Right cardiac atrium (tissue), 5 donors: ENCODE measurements around the gene CD82. TPM values are rescaled to one million over a fixed set of nuclear protein-coding genes. Genes with fewer than 3 reads are reported as not detected.
A peak's percentile ranks its signal among the peaks of the same experiment; 100 is the strongest.

Experiments
- ATAC-seq, 2 donors: fragments of 200-7000 bp; cut with Tn5 transposase; one replicate each; pipeline versions ENCODE4 v1.8.0 to v1.9.1; 2020; ENCODE audit warnings: moderate library complexity in 2 of 2, mild to moderate bottlenecking in 1 of 2
- DNase-seq, 3 donors: peaks; one replicate each; pipeline ENCODE4 v3.0.0-alpha.2; 2020
- H3K27ac ChIP-seq: one replicate; pipeline ENCODE4 v1.5.1; 2013; ENCODE audit warnings: mild to moderate bottlenecking, low read length, control low read depth, moderate library complexity
- H3K27me3 ChIP-seq: one replicate; pipeline ENCODE4 v1.6.1; 2013; ENCODE audit not compliant: control insufficient read depth, insufficient read depth
- H3K4me1 ChIP-seq: one replicate; pipeline ENCODE4 v1.6.1; 2013; ENCODE audit warnings: low read length; ENCODE audit not compliant: control insufficient read depth, insufficient read depth
- H3K4me3 ChIP-seq: one replicate; pipeline ENCODE4 v1.5.1; 2013; ENCODE audit warnings: low read length, control low read depth
- H3K9me3 ChIP-seq: one replicate; pipeline ENCODE4 v1.6.1; 2013; ENCODE audit warnings: low read length; ENCODE audit not compliant: control insufficient read depth
- WGBS: extraction: QIAGEN DNeasy Blood & Tissue Kit; methylation state at CpG from one replicate; pipeline ENCODE4 v1.1.7; 2013; 5-methylcytosine and 5-hydroxymethylcytosine counted together
- intact Hi-C, 4 donors: fragments of 100-400 bp; cut with DNase I; formaldehyde crosslinking; loops; one replicate each; pipeline versions ENCODE4 v1.11.0 to v1.14.0; 2022 to 2023
- polyA plus RNA-seq: library from polyadenylated mRNA; stranded (reverse); fragments of 200-250 nt; gene quantifications from one replicate; pipeline ENCODE4 v1.2.3, GENCODE V29; 2013
- total RNA-seq, 4 donors: library from RNA; stranded (reverse); fragmentation: NEBNext Ultra II Directional; extraction: Animal tissue kit (Norgen Biotek cat#: 25700); gene quantifications; one replicate each; pipeline ENCODE4 v1.2.1, GENCODE V29; 2021
- donor health status: healthy with polysubstance abuse.
- donor health status: DM: no; HTN: yes; CAD: no.
- donor health status: DM: no; HTN: no; CAD: no.
- donor health status: DM: no; HTN: yes; CAD: no; lungs with severe emphysema.
- donor health status: DM: yes; HTN: yes; CAD: no.

CD82 gene
- total and polyA plus RNA-seq, 5 donors, result 16.7 to 33.6 (median 24.7) TPM

DNA sequence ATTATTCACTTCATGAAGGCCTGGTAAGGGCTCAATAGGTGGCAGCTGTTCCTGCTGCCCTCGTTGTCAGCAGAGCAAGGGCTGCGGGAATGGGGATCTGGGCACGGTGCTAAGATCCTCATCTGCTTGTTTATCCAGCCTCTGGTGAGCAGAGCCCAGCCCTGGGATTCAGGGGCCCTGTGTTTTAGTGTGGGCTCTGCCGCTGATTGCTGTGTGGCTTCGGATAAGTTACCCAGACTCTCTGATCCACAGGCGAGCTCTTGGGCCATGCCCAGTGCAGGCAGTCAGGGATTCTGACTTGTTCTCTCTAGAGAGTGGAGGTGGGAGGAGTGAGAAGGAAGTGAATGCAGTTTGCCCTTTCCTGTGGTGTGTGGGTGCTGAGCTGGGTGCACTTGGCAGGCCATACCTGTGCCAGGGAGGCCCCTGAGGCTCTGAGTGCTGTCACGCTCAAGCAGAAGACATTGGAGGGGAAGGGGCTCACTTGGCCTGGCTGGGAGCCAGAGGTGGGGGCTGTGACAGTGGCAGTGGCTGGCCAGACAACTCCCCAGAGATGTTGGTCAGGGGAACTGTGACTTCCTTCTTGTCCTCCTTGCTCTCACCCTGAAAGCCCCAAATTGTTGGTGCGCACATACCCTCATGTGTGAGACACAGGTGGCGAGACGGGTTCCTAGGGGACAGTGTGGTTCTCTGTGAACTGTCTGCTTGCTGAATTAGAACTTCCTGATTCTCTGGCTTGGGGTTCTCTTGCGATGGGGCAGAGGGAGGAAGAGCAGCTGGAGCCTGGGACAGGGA lies 43.7 kb downstream of the CD82 start:
- 80% methylated on average over 11 of the region's 11 CpGs for WGBS
- no peak overlapping the region for H3K27ac ChIP-seq
- no peak overlapping the region for H3K4me3 ChIP-seq
- DNase-seq (peak in 1 of 3 donors; percentile 29), ATAC-seq (no peak)
- no peaks in the 10 kb centered on the region for H3K27me3 ChIP-seq
- intact Hi-C loops, result loop anchor here in 1 of 4 donors (10.0 kb wide), 1 partner anchor 314 kb away; no protein-coding TSS in a partner anchor
- H3K9me3 ChIP-seq, result no peaks in the 10 kb centered on the region
- no peaks in the 10 kb centered on the region for H3K4me1 ChIP-seq

DNA sequence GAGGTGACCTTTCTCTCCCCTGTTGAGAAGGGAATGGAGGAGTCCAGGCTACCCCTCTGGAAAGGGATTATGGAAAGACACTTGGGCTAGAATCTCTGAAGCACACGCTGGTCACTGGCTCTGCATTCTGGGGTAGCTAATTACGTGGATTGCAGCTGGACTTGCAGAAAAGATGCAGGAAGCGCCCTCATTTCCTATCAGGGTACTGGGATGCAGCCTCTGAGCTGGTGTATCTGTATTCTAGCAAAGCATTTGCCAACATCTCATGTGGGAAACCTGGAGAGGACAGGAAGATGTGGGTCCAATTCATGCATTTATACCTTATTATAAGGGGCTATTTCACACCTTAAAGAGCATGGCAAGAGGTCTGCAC lies 44.3 kb downstream of the CD82 start:
- Histone ChIP-seq H3K9me3 (no peaks in the 10 kb centered on the region), H3K4me1 (no peaks in the 10 kb centered on the region), H3K4me3 (no peak overlapping the region), H3K27ac (no peak overlapping the region), H3K27me3 (no peaks in the 10 kb centered on the region)
- no peak for DNase-seq
- intact Hi-C loops, result loop anchor here in 1 of 4 donors (10.0 kb wide), 1 partner anchor 315 kb away; no protein-coding TSS in a partner anchor
- WGBS, result 72% methylated on average over 3 of the region's 3 CpGs
- no peak for ATAC-seq

DNA sequence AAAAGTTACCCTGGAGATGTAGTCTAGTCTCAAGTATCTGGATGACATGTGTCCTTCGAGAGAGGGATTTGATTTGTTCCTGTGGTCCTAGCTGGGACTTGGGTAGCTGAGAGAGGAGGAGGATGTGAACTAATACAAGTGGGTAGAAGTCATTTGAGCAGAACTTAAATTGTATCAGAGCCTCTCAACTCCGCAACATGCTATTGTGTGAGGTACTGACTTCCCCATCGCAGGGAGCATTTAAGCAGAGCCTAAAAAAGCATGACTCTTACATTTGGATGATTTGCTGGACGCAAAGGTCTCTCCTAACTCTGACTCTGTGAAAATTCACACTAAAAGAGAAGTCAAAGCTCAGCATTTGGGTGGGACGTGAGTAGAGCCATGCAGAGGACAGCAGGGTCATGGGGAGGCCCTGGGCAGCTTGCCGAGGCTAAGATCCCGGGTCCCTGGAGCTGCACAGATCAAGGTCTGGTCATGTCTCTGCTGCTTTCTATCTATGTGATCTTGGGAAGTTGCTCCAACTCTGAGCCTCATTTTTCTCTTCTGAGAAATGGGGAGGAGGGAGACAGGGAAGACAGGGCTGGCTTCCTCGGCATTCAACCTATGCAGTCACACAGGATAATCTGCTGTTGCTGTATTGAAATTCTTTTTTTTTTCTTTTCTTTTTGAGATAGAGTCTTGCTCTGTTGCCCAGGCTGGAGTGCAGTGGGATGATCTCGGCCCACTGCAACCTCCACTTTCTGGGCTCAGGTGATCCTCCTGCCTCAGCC lies 44.9 kb downstream of the CD82 start:
- no peaks in the 10 kb centered on the region for H3K4me1 ChIP-seq
- no peak overlapping the region for H3K4me3 ChIP-seq
- ATAC-seq (no peak), DNase-seq (peak in 1 of 3 donors; percentile 15)
- no peaks in the 10 kb centered on the region for H3K9me3 ChIP-seq
- intact Hi-C loops, result no loop called here
- WGBS, result 90% methylated on average over 9 of the region's 9 CpGs
- H3K27me3 ChIP-seq, result no peaks in the 10 kb centered on the region
- H3K27ac ChIP-seq, result no peak overlapping the region

DNA sequence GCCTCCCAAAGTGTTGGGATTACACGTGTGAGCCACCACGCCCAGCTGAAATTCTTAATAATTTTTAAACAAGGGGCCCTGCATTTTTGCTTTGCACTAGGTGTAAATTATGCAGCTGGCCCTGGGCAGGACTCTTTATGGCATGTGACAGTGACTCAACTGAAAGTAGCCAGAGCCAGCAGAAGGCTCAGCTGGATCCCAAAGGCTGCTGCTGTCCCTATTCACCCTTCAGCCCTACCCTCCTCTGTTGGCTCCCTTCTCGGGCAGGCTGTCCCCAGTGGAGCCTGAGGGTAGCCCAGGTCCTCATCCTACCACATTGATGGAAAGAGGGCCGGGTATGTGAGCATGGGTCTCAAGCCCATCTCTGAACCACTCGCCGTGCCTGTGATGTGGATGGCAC lies 45.6 kb downstream of the CD82 start:
- H3K4me3 ChIP-seq, result no peak overlapping the region
- ATAC-seq (peak in 1 of 2 donors; percentile 30), DNase-seq (no peak)
- H3K4me1 ChIP-seq, result no peaks in the 10 kb centered on the region
- intact Hi-C loops, result no loop called here
- no peaks in the 10 kb centered on the region for H3K9me3 ChIP-seq
- WGBS, result 84% methylated on average over 6 of the region's 6 CpGs
- no peaks in the 10 kb centered on the region for H3K27me3 ChIP-seq
- H3K27ac ChIP-seq, result no peak overlapping the region

DNA sequence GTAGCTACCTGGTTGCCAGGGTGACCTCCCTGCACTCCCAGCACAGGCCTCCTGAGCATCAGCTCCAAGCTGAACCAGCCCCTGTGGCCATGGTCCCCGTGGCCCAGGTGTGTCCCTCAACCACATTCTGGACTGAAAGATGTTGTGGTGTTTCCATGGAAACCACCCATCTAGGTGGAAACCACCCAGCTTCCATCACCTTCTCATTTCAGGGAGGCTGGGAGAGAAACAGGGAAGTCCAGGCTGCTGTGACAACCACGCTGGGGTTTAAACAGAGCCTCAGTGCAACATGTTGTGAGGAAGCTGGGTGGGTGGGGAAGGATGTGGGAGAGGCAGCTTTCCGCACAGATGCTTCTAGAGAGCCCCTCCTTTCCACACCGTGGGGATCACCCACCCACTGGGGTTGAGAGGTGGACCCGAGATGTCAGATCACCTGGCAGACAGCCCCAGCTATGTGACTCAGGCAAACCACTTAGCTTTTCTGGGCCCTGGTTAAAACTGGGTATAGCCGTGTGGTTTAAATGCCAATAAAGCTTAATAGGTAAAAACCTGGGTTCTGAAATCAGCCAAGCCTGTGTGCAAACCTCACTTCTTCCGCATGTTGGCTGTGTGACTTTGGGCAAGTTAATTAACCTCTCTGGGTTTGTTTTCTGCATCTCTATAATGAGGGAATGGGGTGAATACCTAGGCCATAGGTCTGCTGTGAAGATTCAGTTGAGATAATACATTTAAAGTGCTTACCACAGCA lies 46.4 kb downstream of the CD82 start:
- WGBS, result 57% methylated on average over 7 of the region's 7 CpGs
- peak in 1 of 2 donors; percentile 45 for ATAC-seq
- intact Hi-C loops, result loop anchor here in 1 of 4 donors (2.0 kb wide), 1 partner anchor 47 kb away; the partner anchor contains the start of gene CD82
- no peak overlapping the region for H3K27ac ChIP-seq
- H3K4me1 ChIP-seq, result no peaks in the 10 kb centered on the region
- H3K9me3 ChIP-seq, result no peaks in the 10 kb centered on the region
- DNase-seq, result peak in 2 of 3 donors; percentile 38 to 39
- no peak overlapping the region for H3K4me3 ChIP-seq
- no peaks in the 10 kb centered on the region for H3K27me3 ChIP-seq

DNA sequence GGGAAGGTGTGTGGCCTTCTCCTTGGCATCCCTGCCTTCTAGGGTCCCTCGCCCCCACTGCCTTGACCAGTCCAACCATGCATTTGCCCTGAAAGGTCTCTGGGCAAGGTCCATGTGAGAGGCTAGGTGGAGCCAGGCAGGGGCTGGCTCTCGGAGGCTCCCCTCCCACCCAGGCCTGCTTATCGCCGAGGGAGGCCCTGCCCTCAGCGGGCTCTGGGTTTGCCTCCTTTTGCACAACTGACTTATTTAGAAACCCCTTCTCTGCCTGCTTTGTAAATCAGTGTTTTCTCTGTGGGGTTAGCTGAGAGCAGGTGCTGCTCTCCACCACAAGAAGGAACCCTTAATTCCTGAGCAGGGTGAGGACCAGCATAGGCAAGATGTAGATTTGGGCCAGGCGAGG lies 47.7 kb downstream of the CD82 start:
- H3K27me3 ChIP-seq, result no peaks in the 10 kb centered on the region
- H3K4me3 ChIP-seq, result no peak overlapping the region
- H3K27ac ChIP-seq, result no peak overlapping the region
- 90% methylated on average over 6 of the region's 6 CpGs for WGBS
- intact Hi-C loops, result loop anchor here in 1 of 4 donors (2.0 kb wide), 1 partner anchor 48 kb away; the partner anchor contains the start of gene CD82
- H3K4me1 ChIP-seq, result no peaks in the 10 kb centered on the region
- H3K9me3 ChIP-seq, result no peaks in the 10 kb centered on the region
- ATAC-seq (no peak), DNase-seq (peak in 2 of 3 donors; percentile 43 to 50)

DNA sequence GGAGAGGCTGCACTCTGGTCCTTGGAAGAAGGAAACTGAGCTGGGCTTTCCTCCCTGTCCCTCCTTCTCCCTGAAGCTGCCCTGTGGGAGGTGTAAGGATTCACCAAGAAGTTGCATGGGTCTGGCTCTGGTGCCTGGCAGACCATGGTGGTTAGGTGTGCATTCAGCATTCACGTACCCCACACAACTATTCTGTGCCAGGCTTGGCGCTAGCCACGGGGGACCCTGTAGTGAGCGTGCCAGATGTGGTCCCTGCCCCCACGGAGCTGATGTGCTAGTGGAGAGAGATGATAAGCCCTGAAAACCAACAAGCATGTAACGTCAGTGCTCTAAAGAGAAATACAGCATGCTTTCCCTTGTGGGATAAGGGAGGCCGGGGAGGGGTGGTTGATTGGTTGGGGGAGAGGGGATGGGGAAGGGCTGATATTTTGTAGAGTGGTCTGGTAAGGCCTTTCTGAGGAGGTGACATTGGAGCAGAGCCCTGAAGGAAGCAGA lies 48.9 kb downstream of the CD82 start:
- H3K27me3 ChIP-seq, result no peaks in the 10 kb centered on the region
- ATAC-seq (no peak), DNase-seq (peak in 2 of 3 donors; percentile 20 to 45)
- WGBS, result 70% methylated on average over 7 of the region's 7 CpGs
- no peak overlapping the region for H3K27ac ChIP-seq
- no peaks in the 10 kb centered on the region for H3K9me3 ChIP-seq
- intact Hi-C loops, result loop anchor here in 2 of 4 donors (2.0 kb wide), 2 partner anchors 52 to 58 kb away; no protein-coding TSS in a partner anchor
- H3K4me3 ChIP-seq, result no peak overlapping the region
- H3K4me1 ChIP-seq, result no peaks in the 10 kb centered on the region

DNA sequence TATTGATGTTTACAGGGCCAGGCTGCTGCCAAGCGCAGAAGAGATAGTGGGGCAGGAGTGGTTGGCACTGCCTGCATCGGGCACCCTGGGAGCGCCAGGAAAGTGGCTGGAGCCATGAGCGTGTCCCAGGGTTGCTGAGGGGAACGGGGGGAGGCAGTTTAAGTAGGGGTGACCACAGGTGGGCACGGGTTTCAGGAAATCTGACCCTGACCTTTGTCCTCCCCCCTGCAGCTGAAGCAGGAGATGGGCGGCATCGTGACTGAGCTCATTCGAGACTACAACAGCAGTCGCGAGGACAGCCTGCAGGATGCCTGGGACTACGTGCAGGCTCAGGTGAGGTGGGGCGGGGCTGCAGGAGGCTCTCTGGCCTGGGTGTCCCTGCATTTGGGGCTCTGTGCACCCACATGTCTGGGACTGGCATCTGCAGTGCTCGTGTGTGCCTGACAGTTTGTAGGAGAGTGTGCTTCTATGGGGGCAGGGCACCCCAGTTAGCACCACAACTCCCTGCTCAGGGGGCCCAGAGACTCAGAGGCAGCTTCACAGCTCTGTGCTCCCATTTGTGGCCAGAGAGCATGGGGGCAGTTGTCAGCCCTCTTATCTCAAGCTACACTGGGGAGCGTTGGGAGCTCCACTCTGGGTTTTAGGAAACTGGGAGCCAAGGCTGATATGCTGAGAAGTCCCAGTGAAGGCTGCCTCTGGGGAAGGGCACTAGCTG lies 49.7 kb downstream of the CD82 start:
- DNase-seq, result peak in 2 of 3 donors; percentile 55 to 68
- Histone ChIP-seq H3K27me3 (no peaks in the 10 kb centered on the region), H3K9me3 (no peaks in the 10 kb centered on the region), H3K4me1 (no peaks in the 10 kb centered on the region), H3K4me3 (no peak overlapping the region), H3K27ac (no peak overlapping the region)
- intact Hi-C loops, result loop anchor here in 2 of 4 donors (2.0 kb wide), 2 partner anchors 52 to 58 kb away; no protein-coding TSS in a partner anchor
- 72% methylated on average over 15 of the region's 15 CpGs for WGBS
- peak in 1 of 2 donors; percentile 23 for ATAC-seq

DNA sequence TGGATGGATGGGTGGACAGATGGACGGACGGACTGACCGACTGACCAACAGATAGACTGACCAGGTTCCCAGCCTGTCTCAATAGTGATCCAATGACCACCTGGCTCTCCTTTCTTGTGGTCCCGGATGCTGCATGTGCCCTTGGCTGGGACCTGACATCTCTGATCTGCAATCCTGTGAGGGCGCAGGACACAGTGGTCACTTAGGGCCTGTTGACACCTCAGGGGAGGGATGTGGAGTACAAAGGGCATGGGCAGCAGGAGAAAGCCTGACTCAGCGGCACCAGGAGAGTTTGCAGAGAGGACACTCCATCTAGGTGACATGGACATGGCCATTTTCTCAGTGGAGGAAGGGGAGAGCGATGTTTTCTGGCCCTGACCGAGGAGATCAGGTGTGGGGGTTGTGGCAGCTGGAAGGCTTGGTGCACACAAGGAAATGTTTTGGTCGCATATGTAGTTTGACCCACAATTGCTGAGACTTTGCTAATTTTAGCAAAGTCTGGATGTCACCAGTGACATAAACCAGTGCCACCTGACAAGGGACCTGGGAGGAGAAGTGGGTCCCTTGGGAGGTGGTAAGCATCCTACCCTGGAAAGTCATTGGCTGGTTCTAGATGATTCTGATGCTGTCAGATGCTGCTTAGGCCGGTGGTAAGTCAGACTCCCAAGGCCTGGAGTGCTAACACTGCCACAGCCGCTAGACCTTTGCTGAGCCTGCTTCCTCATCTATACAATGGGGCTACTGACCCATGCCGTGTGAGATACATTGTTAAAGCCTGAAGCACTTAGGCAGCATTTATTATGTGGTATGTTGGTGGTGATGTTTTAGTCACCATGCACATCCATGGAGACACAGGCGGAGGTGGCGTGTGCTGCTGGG lies 50.7 kb downstream of the CD82 start:
- H3K4me1 ChIP-seq, result no peaks in the 10 kb centered on the region
- peak in 1 of 3 donors; percentile 40 for DNase-seq
- no peak for ATAC-seq

More for the DNA sequence above, 50.7 kb downstream of the CD82 start:
- 92% methylated on average over 14 of the region's 14 CpGs for WGBS
- Histone ChIP-seq H3K27ac (no peak overlapping the region), H3K27me3 (no peaks in the 10 kb centered on the region), H3K9me3 (no peaks in the 10 kb centered on the region), H3K4me3 (no peak overlapping the region)
- intact Hi-C loops, result loop anchor here in 3 of 4 donors (2.0 kb wide), 2 partner anchors 53 to 59 kb away; no protein-coding TSS in a partner anchor
